HG03521 (cell line): Measurements from ENCODE around the gene RUNX2.

Experiments used
- ATAC-seq: cut with Tn5 transposase; IDR thresholded peaks from one replicate; pipeline ENCODE4 v1.9.1; 2021; ENCODE audit warnings: mild to moderate bottlenecking, moderate library complexity; ENCODE audit not compliant: unreplicated experiment

RUNX2 gene

DNA sequence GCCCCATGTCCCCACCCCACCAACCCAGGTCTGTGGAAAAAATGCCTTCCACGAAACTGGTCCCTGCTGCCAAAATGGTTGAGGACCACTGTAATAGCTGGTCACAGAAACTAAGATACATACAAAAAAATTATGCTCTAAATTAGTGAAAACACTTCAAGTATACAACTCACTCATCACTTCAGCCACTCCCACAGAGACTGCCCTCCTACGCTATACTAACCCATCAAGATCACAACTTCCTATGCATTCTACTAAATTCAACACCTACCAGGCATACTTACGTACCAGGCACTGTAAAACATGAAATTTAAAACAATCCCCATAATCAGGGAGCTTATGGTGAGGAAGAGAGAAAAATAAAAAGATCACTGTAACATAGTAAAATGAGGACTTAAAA lies 22.9 kb downstream of the RUNX2 start:
- ATAC-seq: no peak

- no peak for ATAC-seq
Observed at GRCh38 chr6:45351667-45352066, 23.5 kb downstream of the RUNX2 start.

GRCh38 chr6:45353654-45354053 lies 25.5 kb downstream of the RUNX2 start:
- no peak for ATAC-seq

GRCh38 chr6:45364466-45364865 lies 36.3 kb downstream of the RUNX2 start:
- no peak for ATAC-seq

DNA sequence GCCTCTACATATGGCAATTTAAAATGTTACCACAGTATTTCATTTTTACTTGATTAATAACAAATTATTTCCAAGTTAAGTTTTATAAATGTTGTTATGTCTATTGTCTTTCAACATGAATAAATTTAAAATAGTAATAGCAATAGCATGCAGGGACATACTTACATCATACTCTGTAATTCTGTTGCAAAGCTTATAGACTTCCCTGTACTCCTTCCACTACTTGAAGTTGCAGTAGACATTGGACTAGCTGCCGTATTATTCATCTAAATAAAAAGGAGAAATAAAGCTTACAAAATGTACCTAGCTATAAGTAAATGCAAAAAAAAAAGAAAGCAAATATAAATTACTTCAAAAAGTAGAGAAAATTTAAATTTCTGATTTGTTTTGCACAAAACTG lies 36.9 kb downstream of the RUNX2 start:
- ATAC-seq: no peak

GRCh38 chr6:45366534-45366933 lies 38.4 kb downstream of the RUNX2 start:
- no peak for ATAC-seq

GRCh38 chr6:45367999-45368398 lies 39.9 kb downstream of the RUNX2 start:
- no peak for ATAC-seq

GRCh38 chr6:45369870-45370269 lies 41.7 kb downstream of the RUNX2 start:
- ATAC-seq: no peak

DNA sequence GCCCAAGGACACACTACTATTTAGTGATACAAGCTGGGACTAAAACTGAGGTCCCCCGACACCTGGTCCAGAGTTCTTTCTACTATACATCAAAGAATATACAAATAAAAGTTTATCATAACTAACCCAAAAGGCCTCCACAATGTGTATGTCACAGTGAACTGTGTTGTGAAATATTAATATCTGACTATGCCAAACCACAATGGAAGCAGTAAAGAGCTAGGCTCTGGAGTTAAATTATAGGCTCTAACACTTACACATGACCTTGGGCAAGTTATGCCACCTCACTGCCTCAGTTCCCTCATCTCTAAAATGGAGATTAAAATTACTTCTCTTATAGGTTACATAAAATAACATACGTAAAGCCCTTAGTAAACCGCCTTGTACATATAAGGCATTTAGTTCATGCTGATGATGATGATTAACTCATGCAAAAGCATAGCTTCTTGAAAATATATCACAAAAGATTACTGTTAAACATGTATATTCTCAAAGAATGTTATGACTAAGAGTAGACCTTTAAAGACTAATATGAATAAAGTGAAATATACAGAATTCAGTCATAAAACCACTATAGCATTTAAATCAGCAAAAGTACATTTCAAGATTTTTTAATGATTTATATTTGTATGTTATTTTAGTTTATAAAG lies 43.9 kb downstream of the RUNX2 start:
- no peak for ATAC-seq

- no peak for ATAC-seq
Observed at GRCh38 chr6:45375449-45375848, 47.3 kb downstream of the RUNX2 start.

- ATAC-seq: no peak
Observed at GRCh38 chr6:45376310-45377042, 48.3 kb downstream of the RUNX2 start.

- peak; percentile 2 for ATAC-seq
Observed at GRCh38 chr6:45377043-45377553, 49.0 kb downstream of the RUNX2 start.

DNA sequence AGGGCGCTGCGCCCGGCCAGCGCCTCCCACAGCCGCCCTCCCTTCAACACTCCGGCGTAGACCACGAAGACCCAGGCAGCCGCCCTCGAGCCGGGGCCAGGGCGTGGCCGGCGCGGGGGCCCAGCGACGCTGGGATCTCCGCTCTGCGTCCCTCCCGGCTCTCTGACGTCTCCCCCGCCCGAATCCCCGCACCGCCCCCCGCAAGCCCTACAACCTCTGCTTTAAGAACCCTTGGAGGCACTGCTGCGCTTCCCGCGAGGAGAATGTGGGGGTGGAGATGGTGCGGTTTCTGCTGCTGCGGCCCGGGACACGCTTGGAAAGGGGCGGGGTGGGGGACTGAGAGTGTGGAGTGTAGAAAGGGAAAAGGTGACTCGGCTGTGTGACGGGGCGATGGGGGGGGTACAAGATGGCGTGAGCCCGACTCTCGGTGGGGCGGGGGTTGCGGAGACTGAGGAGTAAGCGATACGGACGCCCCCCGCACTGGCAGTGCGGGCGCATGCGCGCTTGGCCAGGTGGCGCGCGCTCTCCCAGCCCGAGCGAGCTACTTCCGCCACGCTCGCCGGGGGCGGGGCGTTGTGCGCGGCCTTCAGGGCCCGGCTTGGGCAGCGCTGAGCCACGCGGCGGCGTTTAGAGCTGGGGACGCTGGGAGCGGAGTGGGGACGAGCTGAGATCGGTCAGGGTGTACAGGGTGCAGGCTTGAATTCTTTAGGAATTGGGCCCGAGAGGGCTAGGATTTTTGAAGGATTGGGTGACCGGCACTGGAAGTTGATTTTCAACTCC lies 49.6 kb downstream of the RUNX2 start, which contains the start of gene SUPT3H:
SUPT3H (minus strand) TSS at position 381 of the 780 bp plus-strand sequence.
- ATAC-seq: peak; percentile 92

DNA sequence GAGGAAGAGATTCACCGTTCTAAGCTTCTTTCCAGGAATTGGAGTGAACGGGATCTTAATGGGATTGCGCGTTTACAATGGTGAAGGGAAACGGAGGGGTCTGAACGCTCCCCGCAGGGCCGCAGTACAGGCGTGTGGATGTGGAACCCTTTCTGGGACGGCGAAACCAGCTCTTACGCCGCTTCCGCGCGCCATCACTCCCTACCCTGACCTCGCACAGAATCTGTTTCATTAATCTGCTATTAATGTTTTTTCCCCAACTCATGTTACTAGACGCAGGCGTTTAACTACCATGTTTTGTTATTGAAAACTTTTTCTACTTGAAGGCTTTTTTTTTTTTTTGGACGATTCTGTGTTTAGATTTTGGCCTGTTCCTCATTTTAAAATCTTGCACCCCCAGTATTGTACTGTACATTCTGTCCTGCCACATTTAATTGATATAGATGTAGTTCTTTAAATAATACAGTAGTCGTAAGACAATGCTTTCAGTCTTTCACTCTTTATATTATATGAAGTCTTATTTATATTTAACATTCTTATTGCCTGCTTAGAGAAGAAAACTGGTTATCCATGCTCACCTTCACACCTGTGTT lies 50.3 kb downstream of the RUNX2 start:
- peak; percentile 12 for ATAC-seq

- no peak for ATAC-seq
Observed at GRCh38 chr6:45382391-45382790, 54.3 kb downstream of the RUNX2 start.

- no peak for ATAC-seq
Observed at GRCh38 chr6:45386501-45386900, 58.4 kb downstream of the RUNX2 start.

GRCh38 chr6:45387236-45387635 lies 59.1 kb downstream of the RUNX2 start:
- ATAC-seq: no peak

DNA sequence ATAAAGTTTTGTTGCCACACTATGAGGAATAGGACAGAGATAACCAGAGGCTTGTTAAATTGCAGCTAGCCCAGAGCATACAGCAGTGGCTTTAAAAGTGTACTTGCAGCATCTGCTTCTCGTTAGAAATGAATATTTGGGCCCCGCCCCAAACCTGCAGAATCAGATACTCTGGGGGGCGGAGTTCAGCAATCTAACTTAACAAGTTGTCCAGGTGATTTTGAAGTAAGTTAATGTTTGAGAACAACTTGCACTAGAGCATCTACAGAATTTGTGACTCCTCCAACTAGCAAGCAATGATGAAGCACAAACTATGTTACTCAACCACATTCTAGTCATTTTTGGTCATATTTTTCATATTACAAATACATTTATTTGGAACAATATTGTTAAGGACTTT lies 60.2 kb downstream of the RUNX2 start:
- ATAC-seq: no peak

DNA sequence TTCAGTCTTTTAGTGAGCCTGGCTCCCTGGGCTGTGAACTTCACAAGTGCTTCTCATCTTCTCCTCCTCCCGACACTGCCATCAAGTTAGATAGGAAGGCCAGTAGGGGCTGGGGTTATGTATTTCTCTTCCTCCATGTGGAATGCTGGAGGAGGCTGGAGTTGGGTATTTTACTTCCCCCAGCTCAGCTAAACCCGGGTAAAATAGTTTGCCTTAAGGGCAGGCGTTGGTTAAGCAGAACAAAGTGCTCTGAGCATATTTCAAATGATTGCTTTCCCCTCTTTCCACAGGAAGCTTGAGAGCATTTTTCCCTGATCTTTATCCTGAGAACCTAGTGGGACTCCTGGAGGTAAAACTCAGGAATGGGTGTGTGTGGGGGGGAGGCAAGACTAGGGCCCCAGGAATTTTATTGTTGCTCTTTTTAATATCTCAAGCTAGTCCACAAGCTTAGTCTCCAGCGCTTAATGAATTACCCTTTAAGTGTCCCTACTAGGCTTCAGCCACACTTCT lies 66.5 kb downstream of the RUNX2 start:
- ATAC-seq: no peak

- no peak for ATAC-seq
Observed at GRCh38 chr6:45398075-45398813, 70.1 kb downstream of the RUNX2 start.
